HG03139 (cell line): ENCODE data around the gene REC114.
"Not testable (repeated sequence)": the region's sequence is repeated elsewhere in the genome, so short reads cannot be mapped to it uniquely, and the experiment has no call there.

Experiments used
- ATAC-seq: cut with Tn5 transposase; IDR thresholded peaks from one replicate; pipeline ENCODE4 v1.9.1; 2021; ENCODE audit not compliant: unreplicated experiment

Gene REC114

GRCh38 chr15:73573572-73573971 lies 130.6 kb downstream of the REC114 start:
- ATAC-seq = no peak

- no peak for ATAC-seq
These were observed 132.8 kb downstream of the REC114 start for GRCh38 chr15:73575636-73576247.

GRCh38 chr15:73577593-73577992 lies 134.6 kb downstream of the REC114 start:
- not testable (repeated sequence) for ATAC-seq

- ATAC-seq = no peak
These were observed 135.1 kb downstream of the REC114 start for GRCh38 chr15:73578026-73578425.

GRCh38 chr15:73582851-73583379 lies 140.0 kb downstream of the REC114 start:
- ATAC-seq = no peak

GRCh38 chr15:73583544-73583943 lies 140.6 kb downstream of the REC114 start:
- no peak for ATAC-seq

GRCh38 chr15:73584699-73585420 lies 141.9 kb downstream of the REC114 start:
- no peak for ATAC-seq

GRCh38 chr15:73585871-73586654 lies 143.1 kb downstream of the REC114 start:
- ATAC-seq = no peak

- ATAC-seq = no peak
These were observed 146.8 kb downstream of the REC114 start for GRCh38 chr15:73589766-73590165.

GRCh38 chr15:73590263-73590662 lies 147.3 kb downstream of the REC114 start:
- ATAC-seq = no peak

GRCh38 chr15:73593304-73594074 lies 150.5 kb downstream of the REC114 start:
- ATAC-seq = no peak

- no peak for ATAC-seq
These were observed 151.1 kb downstream of the REC114 start for GRCh38 chr15:73594109-73594508.

- ATAC-seq = no peak
These were observed 153.2 kb downstream of the REC114 start for GRCh38 chr15:73596174-73596573.

GRCh38 chr15:73597036-73597638 lies 154.2 kb downstream of the REC114 start:
- ATAC-seq = no peak

- no peak for ATAC-seq
These were observed 155.7 kb downstream of the REC114 start for GRCh38 chr15:73598530-73599160.

GRCh38 chr15:73599934-73600333 lies 157.0 kb downstream of the REC114 start:
- no peak for ATAC-seq

- no peak for ATAC-seq
These were observed 157.7 kb downstream of the REC114 start for GRCh38 chr15:73600413-73601335.

GRCh38 chr15:73601451-73602445 lies 158.8 kb downstream of the REC114 start:
- ATAC-seq = no peak
